ENCODE data around the gene NUP210L. TPM values are rescaled to one million over a fixed set of nuclear protein-coding genes. Genes with fewer than 3 reads are reported as not detected.

NUP210L gene
- total RNA-seq, 2 experiments from 2014 or later = 0.04 to 0.05 TPM

DNA sequence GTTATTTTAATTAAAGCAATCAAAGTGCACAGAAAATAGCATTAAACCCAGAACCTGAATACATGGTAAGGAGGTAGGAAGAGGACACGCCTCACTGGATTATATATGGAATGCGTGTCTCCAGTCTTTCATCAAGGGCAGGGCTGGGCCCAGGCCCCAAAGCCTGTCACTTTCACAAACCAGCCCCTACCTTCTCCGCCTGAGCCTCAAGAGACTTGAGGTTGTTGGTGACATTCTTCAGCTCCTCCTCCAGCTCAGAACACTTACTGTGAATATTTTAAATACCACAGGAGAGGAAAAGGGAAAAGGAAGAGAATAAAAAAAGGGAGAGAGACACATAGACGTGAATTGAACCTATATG is 16.3 kb upstream of the NUP210L start:
- DNase-seq (no peak), ATAC-seq (no peak)
- intact Hi-C loops (cut with DNase I, micrococcal nuclease) = loop anchor here in 1 of 2 experiments (1.0 to 5.0 kb wide), 4 partner anchors 11 to 180 kb away; partner anchors contain the start of gene RPS27
- Mint-ChIP-seq H3K9me3 (ENCODE audit: low read depth) (no peaks in the 10 kb centered on the region), H3K36me3 (ENCODE audit: low read depth) (peaks cover 77% of the 10 kb centered on the region), H3K4me1 (peaks cover 55% of the 10 kb centered on the region), H3K27me3 (no peaks in the 10 kb centered on the region), H3K4me3 (no peak overlapping the region), H3K27ac (peak overlapping the region; percentile 86)
- CTCF ChIA-PET = interaction anchor here (0.8 to 1.7 kb wide), 8 partner anchors 11 to 103 kb away, joined by 3 to 5 read pairs (median 4); no protein-coding TSS in a partner anchor
- POLR2A ChIA-PET = interaction anchor here (0.6 to 1.7 kb wide), 9 partner anchors 10 to 402 kb away, joined by 3 to 7 read pairs (median 4); partner anchors contain the start of genes JTB and RPS27

DNA sequence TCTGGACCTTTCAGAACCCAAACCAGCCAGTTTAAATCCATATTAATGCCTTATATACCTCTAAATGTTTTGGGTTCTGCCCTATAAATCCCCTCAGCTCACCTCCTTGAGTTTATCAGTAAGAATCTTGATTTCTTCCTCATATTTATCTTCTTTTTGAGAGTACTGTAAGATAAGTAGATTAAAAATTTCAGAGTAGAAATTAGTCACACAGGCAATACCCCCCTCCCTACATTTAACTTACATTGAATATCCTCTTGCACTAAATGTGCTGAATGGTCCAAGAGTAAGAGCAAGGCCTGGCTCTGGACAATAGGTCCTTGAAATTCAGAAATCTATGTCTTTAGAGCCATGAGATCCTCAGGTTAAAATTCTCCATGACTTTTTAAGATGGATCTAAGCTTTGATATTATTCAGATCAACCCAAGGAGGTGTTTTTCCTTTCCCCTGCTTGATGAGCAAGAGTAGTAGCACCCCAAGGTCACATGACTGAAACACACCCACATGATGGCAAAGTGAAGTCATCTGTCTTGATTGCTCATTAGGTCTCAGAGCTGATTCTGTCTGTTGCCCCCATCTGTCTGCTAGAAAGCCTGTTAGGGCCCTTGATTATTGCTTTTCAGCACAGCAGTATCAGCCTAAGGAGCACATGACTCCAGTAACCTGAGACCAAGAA is 15.8 kb upstream of the NUP210L start:
- DNase-seq (peak; percentile 83), ATAC-seq (peak; percentile 97)
- no peaks in the 10 kb centered on the region for H3K9me3 Mint-ChIP-seq (ENCODE audit: low read depth)
- intact Hi-C loops (cut with DNase I, micrococcal nuclease) = loop anchor here (1.0 to 5.0 kb wide), 6 partner anchors 12 to 180 kb away; partner anchors contain the start of genes HAX1 (in 1 of the 2) and RPS27 (in 1 of the 2)
- ChIA-PET CTCF (interaction anchor here (0.7 to 1.7 kb wide), 9 partner anchors 11 to 373 kb away, joined by 3 to 5 read pairs (median 3); no protein-coding TSS in a partner anchor), POLR2A (interaction anchor here (0.6 to 1.7 kb wide), 8 partner anchors 10 to 402 kb away, joined by 3 to 7 read pairs (median 4); partner anchors contain the start of genes JTB and RPS27)
- H3K4me3 Mint-ChIP-seq = peak overlapping the region; percentile 27
- H3K27me3 Mint-ChIP-seq = no peaks in the 10 kb centered on the region
- H3K4me1 Mint-ChIP-seq = peaks cover 53% of the 10 kb centered on the region
- H3K27ac Mint-ChIP-seq = peak overlapping the region; percentile 86
- H3K36me3 Mint-ChIP-seq (ENCODE audit: low read depth) = peaks cover 77% of the 10 kb centered on the region

DNA sequence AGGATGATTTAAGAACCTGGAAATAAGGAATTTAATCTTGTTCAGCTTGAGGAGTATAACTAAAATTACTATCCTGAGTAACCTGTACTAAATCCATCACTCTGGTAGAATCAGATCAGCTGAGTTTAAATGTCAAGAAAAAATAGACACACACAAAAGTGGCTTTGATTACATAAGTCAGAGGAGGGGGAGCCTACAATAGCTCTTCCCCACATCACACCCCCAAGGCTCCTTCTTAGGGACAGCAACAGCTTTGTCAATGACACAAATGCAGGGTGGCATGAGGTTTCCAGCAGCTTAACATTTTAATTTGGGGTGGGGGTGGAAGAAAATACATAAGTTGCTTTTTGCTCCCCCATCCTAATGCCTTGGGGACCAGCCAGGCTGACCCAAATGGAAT is 12.6 kb upstream of the NUP210L start:
- CTCF ChIA-PET = interaction anchor here (0.6 to 3.4 kb wide), 5 partner anchors 8 to 448 kb away, joined by 3 to 15 read pairs (median 3); no protein-coding TSS in a partner anchor
- Mint-ChIP-seq H3K9me3 (ENCODE audit: low read depth) (no peaks in the 10 kb centered on the region), H3K27ac (peak overlapping the region; percentile 77), H3K4me1 (peaks cover 51% of the 10 kb centered on the region), H3K27me3 (no peaks in the 10 kb centered on the region), H3K4me3 (no peak overlapping the region), H3K36me3 (ENCODE audit: low read depth) (peaks cover 87% of the 10 kb centered on the region)
- POLR2A ChIA-PET = no interaction called here
- ATAC-seq (no peak), DNase-seq (no peak)
- intact Hi-C loops (cut with DNase I, micrococcal nuclease) = no loop called here

DNA sequence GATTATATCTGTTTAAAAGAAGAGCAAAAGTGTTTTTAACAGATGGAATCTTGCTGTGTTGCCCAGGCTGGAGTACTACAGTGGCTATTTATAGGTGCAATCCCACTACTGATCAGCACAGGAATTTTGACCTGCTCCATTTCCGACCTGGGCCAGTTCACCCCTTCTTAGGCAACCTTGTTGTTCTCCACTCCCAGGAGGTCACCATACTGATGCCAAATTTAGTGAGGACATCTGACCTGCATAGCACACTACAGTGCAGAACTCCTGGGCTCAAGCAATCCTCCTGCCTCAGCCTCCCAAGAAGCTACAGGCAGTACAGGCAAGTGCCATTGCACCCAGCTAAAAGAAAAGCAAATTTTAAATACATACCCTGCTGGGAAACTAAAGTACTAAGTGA is 11.3 kb upstream of the NUP210L start:
- POLR2A ChIA-PET = no interaction called here
- Mint-ChIP-seq H3K27ac (no peak overlapping the region), H3K4me3 (no peak overlapping the region), H3K4me1 (peaks cover 41% of the 10 kb centered on the region), H3K9me3 (ENCODE audit: low read depth) (no peaks in the 10 kb centered on the region), H3K36me3 (ENCODE audit: low read depth) (peaks cover 87% of the 10 kb centered on the region), H3K27me3 (no peaks in the 10 kb centered on the region)
- DNase-seq = no peak
- intact Hi-C loops (cut with DNase I, micrococcal nuclease) = no loop called here
- no peak for ATAC-seq
- CTCF ChIA-PET = interaction anchor here (0.6 to 3.4 kb wide), 3 partner anchors 7 to 19 kb away, joined by 3 to 15 read pairs (median 3); no protein-coding TSS in a partner anchor

DNA sequence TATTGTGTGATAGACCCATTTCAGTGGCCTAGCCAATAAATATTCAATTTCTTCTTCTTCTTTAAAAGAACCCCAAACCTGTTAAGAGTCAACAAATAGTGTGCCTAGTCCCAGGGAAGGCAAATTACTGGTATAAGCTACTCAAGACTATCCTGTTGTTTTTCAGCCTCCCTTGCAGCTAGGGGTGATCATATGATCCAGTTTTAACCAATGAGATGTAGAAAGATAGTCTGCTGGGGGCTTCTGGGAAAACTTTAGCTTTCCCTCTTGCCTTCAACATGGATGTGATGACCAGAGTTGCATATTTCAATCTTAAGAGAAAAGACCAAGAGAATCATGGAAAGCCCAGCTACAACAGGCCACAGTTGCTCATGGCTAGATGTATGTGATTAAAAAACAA is 4.7 kb upstream of the NUP210L start:
- DNase-seq = no peak
- Mint-ChIP-seq H3K4me1 (peaks cover 74% of the 10 kb centered on the region), H3K27me3 (no peaks in the 10 kb centered on the region), H3K27ac (no peak overlapping the region), H3K9me3 (ENCODE audit: low read depth) (peaks cover 9% of the 10 kb centered on the region), H3K36me3 (ENCODE audit: low read depth) (peaks cover 90% of the 10 kb centered on the region), H3K4me3 (no peak overlapping the region)
- CTCF ChIA-PET = interaction anchor here (0.8 to 3.1 kb wide), 7 partner anchors 8 to 112 kb away, joined by 3 to 16 read pairs (median 5); partner anchors contain the start of gene HAX1
- intact Hi-C loops (cut with DNase I, micrococcal nuclease) = loop anchor here in 1 of 2 experiments (5.0 kb wide), 1 partner anchor 167 kb away; the partner anchor contains the start of gene RPS27
- no peak for ATAC-seq
- POLR2A ChIA-PET = interaction anchor here (0.5 to 1.3 kb wide), 2 partner anchors 11 to 59 kb away, joined by 3 to 4 read pairs; no protein-coding TSS in a partner anchor

DNA sequence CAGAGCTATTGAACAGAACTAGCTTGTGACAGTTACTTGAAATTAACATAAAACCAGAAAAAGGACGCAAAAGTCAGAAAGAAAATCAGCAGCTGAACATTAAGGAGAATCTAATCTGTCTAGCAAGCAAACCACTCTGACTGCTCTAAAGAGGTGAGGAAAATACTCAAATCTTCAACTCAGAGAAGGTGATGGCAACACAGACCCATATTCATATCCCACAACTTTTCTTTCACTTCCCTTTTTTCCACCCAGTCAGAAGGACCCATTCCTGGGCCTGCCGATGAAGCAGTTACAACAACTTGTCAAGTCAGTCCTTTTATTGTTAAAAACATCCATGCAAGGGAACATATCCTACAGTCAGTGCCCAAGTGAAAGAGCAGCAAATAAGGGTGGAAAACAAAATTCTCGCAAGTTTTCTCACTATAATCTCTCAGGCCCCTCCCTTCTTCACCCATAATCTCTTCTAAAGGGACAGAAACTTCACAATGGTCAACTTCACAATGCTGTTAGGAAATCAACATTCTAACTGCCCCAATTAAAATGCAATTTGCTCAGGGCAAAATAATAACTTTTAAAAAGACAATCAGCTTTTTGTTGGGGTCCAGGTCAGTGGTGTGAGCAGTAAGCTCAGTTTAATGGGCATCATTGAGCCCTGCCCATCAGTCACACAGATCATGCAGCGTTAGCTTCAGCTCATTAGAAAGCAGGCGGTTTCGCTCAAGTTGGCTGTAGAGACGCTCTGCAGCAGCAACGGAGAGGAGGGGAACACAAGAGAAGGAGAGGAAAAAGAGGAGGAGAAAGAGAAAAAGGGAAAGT is 3.6 kb upstream of the NUP210L start:
- Mint-ChIP-seq H3K36me3 (ENCODE audit: low read depth) (peaks cover 84% of the 10 kb centered on the region), H3K4me1 (peaks cover 74% of the 10 kb centered on the region), H3K27me3 (no peaks in the 10 kb centered on the region), H3K4me3 (peak overlapping the region; percentile 60), H3K9me3 (ENCODE audit: low read depth) (peaks cover 9% of the 10 kb centered on the region), H3K27ac (peak overlapping the region; percentile 96)
- DNase-seq = no peak
- POLR2A ChIA-PET = interaction anchor here (0.5 to 1.3 kb wide), 9 partner anchors 12 to 516 kb away, joined by 3 to 7 read pairs (median 4); partner anchors contain the start of gene RPS27
- intact Hi-C loops (cut with DNase I, micrococcal nuclease) = loop anchor here (1.0 to 5.0 kb wide), 6 partner anchors 12 to 353 kb away; partner anchors contain the start of gene RPS27 (in 2 of the 2)
- CTCF ChIA-PET = interaction anchor here (0.6 to 3.1 kb wide), 12 partner anchors 9 to 327 kb away, joined by 3 to 16 read pairs (median 4); partner anchors contain the start of gene RPS27
- peak; percentile 12 for ATAC-seq

DNA sequence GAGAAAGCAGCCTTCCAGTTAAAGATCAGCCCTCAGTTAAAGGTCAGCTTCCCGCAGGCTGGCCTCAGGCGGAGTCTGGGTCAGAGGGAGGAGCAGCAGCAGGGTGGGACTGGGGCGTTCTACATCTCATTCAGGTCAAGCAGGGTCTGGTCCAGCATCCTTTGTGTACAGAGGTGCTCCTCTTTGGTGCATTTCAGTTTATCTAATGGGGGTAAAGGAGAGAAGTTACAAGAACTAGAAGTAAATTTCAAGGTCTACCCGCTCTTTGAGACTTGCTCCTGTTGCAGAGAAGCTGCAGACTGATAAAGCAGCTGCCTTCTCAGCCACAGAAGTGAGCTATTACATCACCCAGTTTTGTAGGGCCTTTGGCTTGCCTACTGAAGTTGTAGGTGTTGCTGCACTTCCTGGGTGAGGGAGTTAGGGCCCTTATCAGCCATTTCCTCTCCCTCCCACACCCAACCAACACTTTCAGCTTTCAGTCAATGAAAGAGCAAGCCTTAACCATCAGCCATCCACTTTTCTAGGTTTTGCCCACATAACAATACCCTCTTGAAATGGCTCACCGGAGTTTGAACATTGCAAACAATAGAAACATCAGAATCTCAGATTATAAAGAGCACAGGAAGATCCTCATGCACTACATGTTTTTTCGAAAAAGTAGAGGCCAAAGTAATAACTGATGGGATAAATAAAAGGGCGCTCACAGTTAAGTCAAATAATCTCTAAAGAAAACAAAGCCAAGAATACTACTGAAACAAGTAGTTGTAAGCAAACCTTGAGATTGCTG is 2.8 kb upstream of the NUP210L start:
- ATAC-seq = peak; percentile 98
- intact Hi-C loops (cut with DNase I, micrococcal nuclease) = loop anchor here (1.0 to 5.0 kb wide), 7 partner anchors 13 to 352 kb away; partner anchors contain the start of genes RPS27 (in 2 of the 2) and UBAP2L (in 1 of the 2)
- POLR2A ChIA-PET = interaction anchor here (0.5 to 1.1 kb wide), 13 partner anchors 13 to 351 kb away, joined by 3 to 7 read pairs (median 4); partner anchors contain the start of gene RPS27

DNA sequence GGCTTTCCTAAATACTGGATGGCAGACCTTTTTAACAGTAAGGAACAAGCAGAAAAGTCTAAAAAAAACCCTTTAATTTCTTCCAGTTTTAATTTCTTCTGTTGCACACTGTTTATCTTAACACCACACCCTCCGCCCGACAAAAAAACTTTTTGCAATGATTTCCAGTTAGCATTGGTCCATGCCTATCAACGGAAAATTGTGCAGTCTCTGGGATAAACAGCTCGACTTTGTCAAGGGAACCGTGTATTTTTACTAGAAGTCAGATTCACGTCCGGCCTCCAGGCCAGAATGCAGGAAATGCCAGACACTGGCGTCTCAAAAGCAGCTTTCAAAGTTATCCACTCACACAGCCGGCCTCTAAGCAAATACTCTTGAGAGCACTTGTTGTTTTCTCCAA is 378 bp upstream of the NUP210L start:
- POLR2A ChIA-PET = interaction anchor here (0.6 to 0.7 kb wide), 2 partner anchors 91 to 466 kb away, joined by 3 read pairs; no protein-coding TSS in a partner anchor
- Mint-ChIP-seq H3K27me3 (no peaks in the 10 kb centered on the region), H3K36me3 (ENCODE audit: low read depth) (peaks cover 52% of the 10 kb centered on the region), H3K9me3 (ENCODE audit: low read depth) (peaks cover 5% of the 10 kb centered on the region), H3K4me1 (peaks cover 64% of the 10 kb centered on the region), H3K4me3 (no peak overlapping the region), H3K27ac (peak overlapping the region; percentile 64)
- DNase-seq (no peak), ATAC-seq (no peak)
- CTCF ChIA-PET = interaction anchor here (0.8 kb wide), 1 partner anchor 34 kb away, joined by 3 read pairs; no protein-coding TSS in a partner anchor
- intact Hi-C loops (cut with DNase I, micrococcal nuclease) = loop anchor here in 1 of 2 experiments (5.0 kb wide), 1 partner anchor 163 kb away; the partner anchor contains the start of gene RPS27

More for the DNA sequence above, 2.8 kb upstream of the NUP210L start:
- Mint-ChIP-seq H3K4me1 (peaks cover 71% of the 10 kb centered on the region), H3K4me3 (peak overlapping the region; percentile 60), H3K36me3 (ENCODE audit: low read depth) (peaks cover 77% of the 10 kb centered on the region), H3K9me3 (ENCODE audit: low read depth) (peaks cover 9% of the 10 kb centered on the region), H3K27ac (peak overlapping the region; percentile 96), H3K27me3 (no peaks in the 10 kb centered on the region)
- CTCF ChIA-PET = interaction anchor here (0.6 to 3.1 kb wide), 8 partner anchors 10 to 327 kb away, joined by 3 to 15 read pairs (median 3); partner anchors contain the start of gene RPS27
- peak; percentile 83 for DNase-seq

DNA sequence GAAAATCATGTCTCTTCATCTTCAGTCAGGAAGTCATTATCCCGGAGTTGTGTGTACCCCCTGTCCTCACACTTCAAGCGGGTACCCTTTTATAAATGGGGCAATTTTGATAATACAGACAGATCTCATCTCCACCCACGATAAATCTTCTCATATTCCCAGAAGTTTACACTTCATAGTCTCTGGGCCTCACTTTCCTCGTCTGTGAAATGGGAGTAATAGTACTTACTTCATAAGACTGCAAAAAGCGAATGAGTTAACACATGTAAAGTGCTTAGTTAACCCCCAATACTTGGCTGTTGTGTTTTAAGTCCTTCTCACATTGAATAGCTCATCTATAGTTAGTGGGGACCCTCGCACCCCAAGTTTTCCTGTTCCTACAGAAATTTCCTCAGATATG is 820 bp downstream of the NUP210L start:
- intact Hi-C loops (cut with DNase I, micrococcal nuclease) = no loop called here
- H3K27ac Mint-ChIP-seq = peak overlapping the region; percentile 3
- POLR2A ChIA-PET = no interaction called here
- ATAC-seq (no peak), DNase-seq (no peak)
- CTCF ChIA-PET = interaction anchor here (0.6 to 0.7 kb wide), 2 partner anchors 8 to 131 kb away, joined by 3 to 4 read pairs; no protein-coding TSS in a partner anchor
- H3K4me1 Mint-ChIP-seq = peaks cover 52% of the 10 kb centered on the region
- no peak overlapping the region for H3K4me3 Mint-ChIP-seq
- no peaks in the 10 kb centered on the region for H3K9me3 Mint-ChIP-seq (ENCODE audit: low read depth)
- peaks cover 40% of the 10 kb centered on the region for H3K36me3 Mint-ChIP-seq (ENCODE audit: low read depth)
- no peaks in the 10 kb centered on the region for H3K27me3 Mint-ChIP-seq

DNA sequence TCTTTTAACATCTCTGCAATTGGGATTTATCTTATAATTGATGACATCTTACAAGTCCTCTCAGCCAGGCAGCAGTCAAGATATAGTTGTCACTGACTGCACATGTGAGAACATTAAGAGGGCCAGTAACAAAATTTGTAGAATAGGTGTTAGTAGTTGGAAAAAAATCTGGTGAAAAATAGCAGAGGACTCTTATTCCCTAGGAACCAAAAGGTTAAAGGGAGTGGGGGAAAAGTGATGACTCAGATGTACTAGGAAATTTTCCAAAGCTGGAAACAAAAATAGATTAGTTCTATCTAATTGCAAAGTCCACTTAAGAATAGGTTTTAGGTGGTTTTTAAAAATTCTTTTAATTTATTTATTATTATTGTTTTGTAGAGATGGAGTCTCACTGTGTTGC is 3.6 kb downstream of the NUP210L start:
- Mint-ChIP-seq H3K27ac (no peak overlapping the region), H3K4me1 (peaks cover 29% of the 10 kb centered on the region), H3K9me3 (ENCODE audit: low read depth) (no peaks in the 10 kb centered on the region), H3K36me3 (ENCODE audit: low read depth) (peaks cover 18% of the 10 kb centered on the region), H3K4me3 (no peak overlapping the region), H3K27me3 (no peaks in the 10 kb centered on the region)
- no peak for ATAC-seq
- intact Hi-C loops (cut with DNase I, micrococcal nuclease) = no loop called here
- no peak for DNase-seq
- CTCF ChIA-PET = interaction anchor here (0.6 to 1.4 kb wide), 2 partner anchors 19 to 44 kb away, joined by 3 read pairs; no protein-coding TSS in a partner anchor
- POLR2A ChIA-PET = no interaction called here

Measured in activated CD4-positive, alpha-beta T cell treated with anti-CD3 and anti-CD28 coated beads for 36 hours (primary cell).